Measurements from ENCODE around the gene PTP4A1. TPM values are rescaled to one million over a fixed set of nuclear protein-coding genes. Genes with fewer than 3 reads are reported as not detected.
A peak's percentile ranks its signal among the peaks of the same experiment; 100 is the strongest.

Gene PTP4A1
- total and polyA plus RNA-seq, 8 donors, result 5.4 to 77.8 (median 31.0) TPM

DNA sequence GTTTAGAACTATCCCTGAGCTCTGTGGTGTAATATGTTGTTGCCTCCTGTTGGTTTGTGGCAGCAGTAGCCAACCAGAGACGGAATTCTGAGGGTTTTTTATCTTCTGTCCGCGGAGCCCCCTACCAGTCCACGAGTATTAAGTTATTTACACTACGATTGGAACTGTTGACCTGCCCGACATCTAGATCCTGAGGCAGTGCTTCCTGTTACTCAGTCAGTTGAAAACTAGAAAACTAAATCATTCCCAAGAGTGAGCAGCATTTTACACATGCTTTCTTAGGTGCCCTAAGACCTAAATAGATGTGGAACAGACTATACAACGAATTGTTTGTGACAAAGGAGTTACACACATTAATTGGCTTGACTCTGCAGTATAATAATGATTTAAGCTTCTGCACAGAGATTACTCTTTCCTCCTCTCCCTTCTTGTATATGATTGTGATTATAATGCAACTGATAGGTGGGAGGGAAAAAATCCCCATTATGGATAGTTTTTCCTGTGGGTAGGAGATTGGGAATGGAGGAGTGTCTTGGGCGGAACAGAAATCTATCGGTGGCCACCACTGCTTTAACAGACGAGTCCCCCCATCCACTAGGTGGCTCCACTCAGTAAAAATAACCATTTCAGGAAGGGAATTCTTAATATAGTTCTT lies 1.7 kb downstream of the PTP4A1 start:
- intact Hi-C loops (cut with DNase I), result loop anchor here in 1 of 3 donors (5.0 to 10.0 kb wide), 2 partner anchors 49 to 117 kb away; no protein-coding TSS in a partner anchor
- Histone ChIP-seq H3K27ac (peak overlapping the region; percentile 100), H3K27me3 (no peaks in the 10 kb centered on the region), H3K4me1 (peaks cover 29 to 39% (median 29%) of the 10 kb centered on the region in 3 donors), H3K9me3 (no peaks in the 10 kb centered on the region), H3K36me3 (peaks cover 5 to 30% (median 6%) of the 10 kb centered on the region in 3 donors), H3K4me3 (peak overlapping the region; percentile 77 to 98 (median 86))
- ATAC-seq, result peak; percentile 8 to 30 (median 16)
- TF ChIP-seq CTCF (IDR thresholded peaks at IDR 0.05), result peak; percentile 38 to 52 (median 44)
- FAIRE-seq, result no peak
- DNase-seq, result peak in 4 of 6 donors; percentile 36 to 63 (median 45)
- 2 to 3% methylated on average over 10 of the region's 10 CpGs for WGBS, 2 donors

GRCh38 chr6:63574554-63574900 lies 2.2 kb downstream of the PTP4A1 start:
- 15 to 17% methylated on average over 2 of the region's 2 CpGs for WGBS, 2 donors
- ATAC-seq (no peak), FAIRE-seq (no peak), DNase-seq (no peak)
- Histone ChIP-seq H3K9me3 (no peaks in the 10 kb centered on the region), H3K27me3 (no peaks in the 10 kb centered on the region), H3K4me1 (peaks cover 28 to 39% (median 28%) of the 10 kb centered on the region in 3 donors), H3K36me3 (peaks cover 5 to 35% (median 6%) of the 10 kb centered on the region in 3 donors), H3K27ac (peak overlapping the region; percentile 100), H3K4me3 (peak overlapping the region; percentile 77 to 98 (median 86))
- TF ChIP-seq CTCF (IDR thresholded peaks at IDR 0.05), result peak in 1 of 4 donors; percentile 3
- intact Hi-C loops (cut with DNase I), result loop anchor here in 1 of 3 donors (5.0 to 10.0 kb wide), 2 partner anchors 50 to 117 kb away; no protein-coding TSS in a partner anchor

DNA sequence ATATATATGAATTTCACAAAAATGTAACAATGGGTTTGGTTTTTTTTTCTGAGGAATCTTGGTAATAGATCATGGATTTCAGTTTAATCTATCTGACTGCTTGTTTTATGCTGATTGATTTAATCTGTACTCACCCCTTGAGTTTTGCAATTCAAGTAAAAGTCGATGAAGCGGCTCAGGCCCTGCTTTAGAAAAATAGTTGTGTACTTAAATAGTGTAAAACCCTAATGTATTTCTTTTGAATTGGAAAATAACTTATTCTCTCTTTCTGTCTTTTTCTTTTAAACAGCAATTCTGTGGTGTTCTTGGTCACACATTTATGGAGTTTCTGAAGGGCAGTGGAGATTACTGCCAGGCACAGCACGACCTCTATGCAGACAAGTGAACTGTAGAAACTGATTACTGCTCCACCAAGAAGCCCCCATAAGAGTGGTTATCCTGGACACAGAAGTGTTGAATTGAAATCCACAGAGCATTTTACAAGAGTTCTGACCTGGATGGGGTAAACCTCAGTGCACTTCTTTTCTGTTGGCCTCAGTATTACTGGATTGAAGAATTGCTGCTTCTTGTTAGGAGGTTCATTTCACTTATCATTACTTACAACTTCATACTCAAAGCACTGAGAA lies 4.0 kb downstream of the PTP4A1 start:
- H3K4me1 ChIP-seq, result peaks cover 16 to 35% (median 24%) of the 10 kb centered on the region in 3 donors
- peak overlapping the region in 2 of 4 donors; percentile 77 to 98 for H3K4me3 ChIP-seq
- no peak for TF ChIP-seq CTCF (IDR thresholded peaks at IDR 0.05)
- H3K9me3 ChIP-seq, result no peaks in the 10 kb centered on the region
- ATAC-seq, result no peak
- DNase-seq, result no peak
- peaks cover 5 to 52% (median 15%) of the 10 kb centered on the region in 3 donors for H3K36me3 ChIP-seq
- peak overlapping the region in 2 of 4 donors; percentile 100 for H3K27ac ChIP-seq
- WGBS, 2 donors, result 28 to 44% methylated on average over 3 of the region's 3 CpGs
- intact Hi-C loops (cut with DNase I), result loop anchor here in 2 of 3 donors (5.0 to 10.0 kb wide), 2 partner anchors 51 to 224 kb away; no protein-coding TSS in a partner anchor
- H3K27me3 ChIP-seq, result no peaks in the 10 kb centered on the region
- FAIRE-seq, result no peak

GRCh38 chr6:63576985-63577712 lies 4.9 kb downstream of the PTP4A1 start:
- DNase-seq (no peak), FAIRE-seq (no peak), ATAC-seq (no peak)
- TF ChIP-seq CTCF (IDR thresholded peaks at IDR 0.05), result no peak
- Histone ChIP-seq H3K4me1 (peaks cover 16 to 34% (median 24%) of the 10 kb centered on the region in 3 donors), H3K4me3 (peak overlapping the region in 1 of 4 donors; percentile 77), H3K27me3 (no peaks in the 10 kb centered on the region), H3K9me3 (no peaks in the 10 kb centered on the region), H3K27ac (peak overlapping the region in 2 of 4 donors; percentile 23 to 100), H3K36me3 (peaks cover 5 to 58% (median 15%) of the 10 kb centered on the region in 3 donors)
- intact Hi-C loops (cut with DNase I), result loop anchor here in 2 of 3 donors (5.0 to 10.0 kb wide), 2 partner anchors 52 to 225 kb away; no protein-coding TSS in a partner anchor
- 91 to 93% methylated on average over 5 of the region's 5 CpGs for WGBS, 2 donors
